NT2/D1 (cell line): Measurements from ENCODE around the gene PIGP.
"Not testable (repeated sequence)": the region's sequence is repeated elsewhere in the genome, so short reads cannot be mapped to it uniquely, and the experiment has no call there.

Source experiments
- SUZ12 ChIP-seq: IDR thresholded peaks from 2 replicates; pipeline ENCODE4 v1.6.1; 2011; ENCODE audit not compliant: insufficient read length, insufficient read depth; ENCODE audit errors: extremely low read depth
- YY1 ChIP-seq: IDR thresholded peaks from 2 replicates; pipeline ENCODE4 v1.6.1; 2011; ENCODE audit not compliant: insufficient read length, insufficient read depth

GRCh38 chr21:37034394-37034793 is 38.5 kb downstream of the PIGP start:
- TF ChIP-seq SUZ12, YY1: not testable (repeated sequence)
